ENCODE results near the gene SUDS3.

DNA sequence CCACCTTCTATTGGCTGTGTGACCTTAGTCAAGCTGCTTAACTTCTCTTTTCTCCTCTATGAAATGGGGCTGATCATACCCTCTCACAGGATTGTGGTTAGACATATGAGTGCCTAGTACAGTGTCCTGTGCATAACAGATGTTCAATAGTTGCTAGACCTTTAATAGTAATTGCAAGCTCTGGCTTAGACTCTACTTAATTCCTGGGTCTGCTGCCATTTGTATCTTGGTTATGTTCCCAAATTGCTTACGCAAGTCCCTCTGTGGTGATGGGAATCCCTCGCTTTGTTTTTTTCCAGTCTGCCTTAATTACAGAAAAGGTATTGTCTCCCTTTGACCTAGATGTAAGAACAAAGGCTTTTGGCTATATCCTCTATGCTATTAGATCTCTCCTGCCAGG lies 15.1 kb downstream of the SUDS3 start:
- TF ChIP-seq CTCF (IDR thresholded peaks at IDR 0.05) = no peak
- TF ChIP-seq POLR2A (IDR thresholded peaks at IDR 0.05) = no peak

All from adrenal gland (tissue), 5 donors.